ENCODE measurements around the gene SPP1. TPM values are rescaled to one million over a fixed set of nuclear protein-coding genes. Genes with fewer than 3 reads are reported as not detected.

SPP1 gene
- total and polyA plus RNA-seq, 10 of the 15 experiments (the other 5 are each of a cell fraction or from before 2014, with no cell fraction given): 0.05 to 1.1 (median 0.39) TPM; not detected in 6

GRCh38 chr4:87950936-87951511 is 24.5 kb upstream of the SPP1 start (continued):
- TF ChIP-seq ZBTB40 (IDR thresholded peaks at IDR 0.05; ENCODE audit: borderline replicate concordance): no peak
- no peak for TF ChIP-seq RBBP5 (conservative IDR thresholded peaks at IDR 0.05)
- TF ChIP-seq SKIL (IDR thresholded peaks at IDR 0.05; ENCODE audit: low read depth, poor library complexity, severe bottlenecking): no peak

- no peaks in the 10 kb centered on the region for H4K20me1 ChIP-seq (ENCODE audit: control insufficient read depth, insufficient read depth)
- no peaks in the 10 kb centered on the region for H3K36me3 ChIP-seq (ENCODE audit: control insufficient read depth in 2 of 2, insufficient read depth in 2 of 2, low read length in 1 of 2)
- in situ Hi-C loops (cut with MboI) (no loop called here), intact Hi-C loops (cut with micrococcal nuclease; ENCODE audit: unreplicated experiment) (no loop called here)
- no TSS peak for BruUV-seq (replicated peaks)
- 65% methylated on average over 1 of the region's 1 CpG for WGBS (ENCODE audit: insufficient coverage, insufficient replicate concordance, low lambda C conversion rate, missing lambda C conversion rate)
- H3K27me3 ChIP-seq (replicated peaks in 1 of 2; ENCODE audit: control insufficient read depth in 2 of 2, insufficient read depth in 2 of 2, low read length in 1 of 2): no peaks in the 10 kb centered on the region
- no peaks in the 10 kb centered on the region for H3K79me2 ChIP-seq (ENCODE audit: control insufficient read depth, insufficient read depth, low read length)
- no peak overlapping the region for H3K9ac ChIP-seq (ENCODE audit: control insufficient read depth, insufficient read depth, low read length)
- no peak for TF ChIP-seq SMAD5 (IDR thresholded peaks at IDR 0.05; ENCODE audit: low read depth)
- TF ChIP-seq FOS (IDR thresholded peaks at IDR 0.05; ENCODE audit: borderline replicate concordance, extremely low read depth, insufficient read length): no peak
- TF ChIP-seq SUPT20H (IDR thresholded peaks at IDR 0.05; ENCODE audit: borderline replicate concordance, control insufficient read depth, low read depth, low read length): no peak
- POLR2A ChIA-PET: no interaction called here
- H2AFZ ChIP-seq (ENCODE audit: control insufficient read depth, low read depth, low read length): no peak overlapping the region
- FAIRE-seq (no peak), DNase-seq (ENCODE audit: low read depth, low spot score) (no peak), ATAC-seq (no peak)
- no peaks in the 10 kb centered on the region for H3K9me3 ChIP-seq (replicated peaks; ENCODE audit: control insufficient read depth, insufficient read depth, low read length)
- CTCF ChIA-PET: interaction anchor here (2.4 kb wide), 1 partner anchor 20 kb away, joined by 9 read pairs; no protein-coding TSS in a partner anchor
- no peak overlapping the region for H3K27ac ChIP-seq (ENCODE audit: control insufficient read depth, insufficient read depth)
- H3K4me2 ChIP-seq (ENCODE audit: control insufficient read depth, insufficient read depth): no peak overlapping the region
- SMC1A ChIA-PET (ENCODE audit: uncharacterized antibody, unreplicated experiment): no interaction called here
- no peak overlapping the region for H3K4me3 ChIP-seq
- no peaks in the 10 kb centered on the region for H3K4me1 ChIP-seq (ENCODE audit: control insufficient read depth, insufficient read depth, low read length)
- RAD21 ChIA-PET (ENCODE audit: unreplicated experiment): no interaction called here
These were observed 21.7 kb upstream of the SPP1 start for GRCh38 chr4:87953826-87954225.

All from GM12878 (cell line).